Suprapubic skin (tissue), 4 donors: Measurements from ENCODE around the gene ATXN2L.

Source experiments
- POLR2A ChIP-seq, 2 donors: fragments of 450-650 bp; IDR thresholded peaks; one replicate each; pipeline ENCODE4 v1.6.1; 2017; ENCODE audit warnings: antibody characterized with exemption in 2 of 2, mild to moderate bottlenecking in 2 of 2, moderate library complexity in 2 of 2
- POLR2AphosphoS5 ChIP-seq, 3 donors: sonication (generic); formaldehyde crosslinking; IDR thresholded peaks; one replicate each; pipeline ENCODE4 v1.6.1; 2017; ENCODE audit warnings: antibody characterized with exemption in 3 of 3
- TF ChIP-seq, protein P1 (sequence below), 2 donors: fragments of 200-600 bp in 1 of 2; fragments of 450-650 bp in 1 of 2; sonication (generic) in 1 of 2; IDR thresholded peaks; one replicate each; pipeline ENCODE4 v1.5.1; 2016 to 2019; ENCODE audit warnings: antibody characterized with exemption in 2 of 2, mild to moderate bottlenecking in 1 of 2, moderate library complexity in 1 of 2

DNA sequence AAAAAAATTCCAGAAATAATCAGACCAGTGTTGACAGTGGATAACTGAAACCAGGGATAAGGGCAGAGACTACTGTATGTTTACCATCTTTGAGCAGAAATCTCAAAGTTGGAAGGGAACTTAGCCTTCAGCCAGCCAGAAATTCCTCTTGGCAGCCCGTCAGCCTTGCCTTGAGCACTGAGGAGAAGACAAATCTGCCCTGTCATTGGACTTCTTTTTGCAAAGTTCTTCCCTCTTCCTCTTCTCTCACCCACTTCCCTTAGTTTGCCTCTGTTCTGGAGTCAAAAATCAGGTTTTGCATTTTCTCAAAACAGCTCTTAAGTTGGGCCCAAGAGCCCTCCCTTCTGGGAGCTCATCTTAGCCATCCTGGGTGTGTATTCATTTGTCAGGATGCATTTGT is 17.1 kb downstream of the ATXN2L start:
- TF ChIP-seq POLR2AphosphoS5 (IDR thresholded peaks at IDR 0.05), result no peak
- TF ChIP-seq, protein P1, sequence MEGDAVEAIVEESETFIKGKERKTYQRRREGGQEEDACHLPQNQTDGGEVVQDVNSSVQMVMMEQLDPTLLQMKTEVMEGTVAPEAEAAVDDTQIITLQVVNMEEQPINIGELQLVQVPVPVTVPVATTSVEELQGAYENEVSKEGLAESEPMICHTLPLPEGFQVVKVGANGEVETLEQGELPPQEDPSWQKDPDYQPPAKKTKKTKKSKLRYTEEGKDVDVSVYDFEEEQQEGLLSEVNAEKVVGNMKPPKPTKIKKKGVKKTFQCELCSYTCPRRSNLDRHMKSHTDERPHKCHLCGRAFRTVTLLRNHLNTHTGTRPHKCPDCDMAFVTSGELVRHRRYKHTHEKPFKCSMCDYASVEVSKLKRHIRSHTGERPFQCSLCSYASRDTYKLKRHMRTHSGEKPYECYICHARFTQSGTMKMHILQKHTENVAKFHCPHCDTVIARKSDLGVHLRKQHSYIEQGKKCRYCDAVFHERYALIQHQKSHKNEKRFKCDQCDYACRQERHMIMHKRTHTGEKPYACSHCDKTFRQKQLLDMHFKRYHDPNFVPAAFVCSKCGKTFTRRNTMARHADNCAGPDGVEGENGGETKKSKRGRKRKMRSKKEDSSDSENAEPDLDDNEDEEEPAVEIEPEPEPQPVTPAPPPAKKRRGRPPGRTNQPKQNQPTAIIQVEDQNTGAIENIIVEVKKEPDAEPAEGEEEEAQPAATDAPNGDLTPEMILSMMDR (IDR thresholded peaks at IDR 0.05), result no peak
- no peak for TF ChIP-seq POLR2A (IDR thresholded peaks at IDR 0.05)
